Activated CD4-positive, alpha-beta T cell treated with anti-CD3 and anti-CD28 coated beads for 24 hours (primary cell): ENCODE data around the gene FLRT1.

Experiments used
- DNase-seq, 2 donors: peaks; one replicate each; pipeline ENCODE4 v3.0.0-alpha.2; 2020; ENCODE audit warnings: low read depth in 2 of 2

The FLRT1 gene

GRCh38 chr11:64023712-64024710 is 11.7 kb upstream of the FLRT1 start:
- no peak for DNase-seq

- DNase-seq: no peak
These were observed 10.5 kb upstream of the FLRT1 start for GRCh38 chr11:64025205-64025604.

- DNase-seq: no peak
These were observed 9.0 kb upstream of the FLRT1 start for GRCh38 chr11:64026575-64027205.

GRCh38 chr11:64027651-64028397 is 7.9 kb upstream of the FLRT1 start:
- DNase-seq: no peak

GRCh38 chr11:64028398-64029115 is 7.2 kb upstream of the FLRT1 start:
- DNase-seq: no peak

- DNase-seq: no peak
These were observed 6.0 kb upstream of the FLRT1 start for GRCh38 chr11:64029773-64030172.

- DNase-seq: no peak
These were observed 4.7 kb upstream of the FLRT1 start for GRCh38 chr11:64031001-64031400.

GRCh38 chr11:64032050-64032449 is 3.7 kb upstream of the FLRT1 start:
- no peak for DNase-seq

- DNase-seq: no peak
These were observed 1.3 kb upstream of the FLRT1 start for GRCh38 chr11:64034411-64034811.

GRCh38 chr11:64035081-64035524 is 628 bp upstream of the FLRT1 start:
- no peak for DNase-seq

GRCh38 chr11:64036087-64037026 is 626 bp downstream of the FLRT1 start:
- DNase-seq: no peak

- DNase-seq: no peak
These were observed 1.4 kb downstream of the FLRT1 start for GRCh38 chr11:64037027-64037634.

- DNase-seq: no peak
These were observed 2.8 kb downstream of the FLRT1 start for GRCh38 chr11:64038500-64038899.

GRCh38 chr11:64039012-64039665 is 3.4 kb downstream of the FLRT1 start:
- no peak for DNase-seq

- DNase-seq: no peak
These were observed 5.1 kb downstream of the FLRT1 start for GRCh38 chr11:64040684-64041322.

GRCh38 chr11:64041846-64042245 is 6.1 kb downstream of the FLRT1 start:
- no peak for DNase-seq

- no peak for DNase-seq
These were observed 6.6 kb downstream of the FLRT1 start for GRCh38 chr11:64042301-64042700.

GRCh38 chr11:64043545-64043944 is 7.8 kb downstream of the FLRT1 start:
- no peak for DNase-seq
